Parathyroid adenoma (tissue), 2 donors: ENCODE measurements around the gene ULBP1.
"Not testable (repeated sequence)": the region's sequence is repeated elsewhere in the genome, so short reads cannot be mapped to it uniquely, and the experiment has no call there.

ENCODE experiments used
- H2AFZ ChIP-seq: fragments of 300-600 bp; sonication (generic); one replicate; pipeline ENCODE4 v1.7.0; 2017; ENCODE audit warnings: antibody characterized with exemption, mild to moderate bottlenecking
- H3K27ac ChIP-seq: fragments of 300-600 bp; sonication (generic); one replicate; pipeline ENCODE4 v1.7.0; 2017
- H3K27me3 ChIP-seq: fragments of 300-600 bp; sonication (generic); one replicate; pipeline ENCODE4 v1.7.0; 2017; ENCODE audit warnings: low read length; ENCODE audit not compliant: control insufficient read depth, insufficient read depth
- H3K36me3 ChIP-seq: fragments of 300-600 bp; sonication (generic); one replicate; pipeline ENCODE4 v1.7.0; 2017; ENCODE audit warnings: low read length; ENCODE audit not compliant: control insufficient read depth, insufficient read depth
- H3K4me1 ChIP-seq: fragments of 300-600 bp; sonication (generic); one replicate; pipeline ENCODE4 v1.7.0; 2017; ENCODE audit warnings: control low read depth
- H3K4me2 ChIP-seq: fragments of 300-600 bp; sonication (generic); one replicate; pipeline ENCODE4 v1.7.0; 2017; ENCODE audit warnings: low read length
- H3K4me3 ChIP-seq: fragments of 300-600 bp; sonication (generic); one replicate; pipeline ENCODE4 v1.7.0; 2017; ENCODE audit warnings: low read depth, low read length
- H3K79me2 ChIP-seq: fragments of 300-600 bp; sonication (generic); one replicate; pipeline ENCODE4 v1.7.0; 2017; ENCODE audit warnings: control low read depth
- H3K9ac ChIP-seq: fragments of 300-600 bp; sonication (generic); one replicate; pipeline ENCODE4 v1.7.0; 2017; ENCODE audit warnings: mild to moderate bottlenecking
- H3K9me3 ChIP-seq: fragments of 300-600 bp; sonication (generic); one replicate; pipeline ENCODE4 v1.7.0; 2017; ENCODE audit warnings: low read length; ENCODE audit not compliant: control insufficient read depth
- TF ChIP-seq, protein P1 (sequence below): fragments of 300-600 bp; sonication (generic); IDR thresholded peaks from one replicate; pipeline ENCODE4 v1.7.0; 2017; ENCODE audit warnings: antibody characterized with exemption, mild to moderate bottlenecking
- donor health status: primary hyperparathyroidism.

ULBP1 gene

GRCh38 chr6:149958124-149958523, 5.6 kb upstream of the ULBP1 start:
- not testable (repeated sequence) for H3K27ac ChIP-seq, H2AFZ ChIP-seq, H3K9me3 ChIP-seq, H3K9ac ChIP-seq, H3K4me3 ChIP-seq, H3K27me3 ChIP-seq, H3K36me3 ChIP-seq, H3K4me1 ChIP-seq, H3K79me2 ChIP-seq, H3K4me2 ChIP-seq

- not testable (repeated sequence) for H3K9me3 ChIP-seq, H3K4me1 ChIP-seq, H3K4me2 ChIP-seq, H2AFZ ChIP-seq, H3K79me2 ChIP-seq, H3K27ac ChIP-seq, H3K36me3 ChIP-seq, H3K9ac ChIP-seq, H3K4me3 ChIP-seq, H3K27me3 ChIP-seq
Measured at GRCh38 chr6:149959806-149960205, 3.9 kb upstream of the ULBP1 start.

- no peak overlapping the region for H3K4me2 ChIP-seq
- TF ChIP-seq, protein P1, sequence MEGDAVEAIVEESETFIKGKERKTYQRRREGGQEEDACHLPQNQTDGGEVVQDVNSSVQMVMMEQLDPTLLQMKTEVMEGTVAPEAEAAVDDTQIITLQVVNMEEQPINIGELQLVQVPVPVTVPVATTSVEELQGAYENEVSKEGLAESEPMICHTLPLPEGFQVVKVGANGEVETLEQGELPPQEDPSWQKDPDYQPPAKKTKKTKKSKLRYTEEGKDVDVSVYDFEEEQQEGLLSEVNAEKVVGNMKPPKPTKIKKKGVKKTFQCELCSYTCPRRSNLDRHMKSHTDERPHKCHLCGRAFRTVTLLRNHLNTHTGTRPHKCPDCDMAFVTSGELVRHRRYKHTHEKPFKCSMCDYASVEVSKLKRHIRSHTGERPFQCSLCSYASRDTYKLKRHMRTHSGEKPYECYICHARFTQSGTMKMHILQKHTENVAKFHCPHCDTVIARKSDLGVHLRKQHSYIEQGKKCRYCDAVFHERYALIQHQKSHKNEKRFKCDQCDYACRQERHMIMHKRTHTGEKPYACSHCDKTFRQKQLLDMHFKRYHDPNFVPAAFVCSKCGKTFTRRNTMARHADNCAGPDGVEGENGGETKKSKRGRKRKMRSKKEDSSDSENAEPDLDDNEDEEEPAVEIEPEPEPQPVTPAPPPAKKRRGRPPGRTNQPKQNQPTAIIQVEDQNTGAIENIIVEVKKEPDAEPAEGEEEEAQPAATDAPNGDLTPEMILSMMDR = no peak
- no peaks in the 10 kb centered on the region for H3K4me1 ChIP-seq
- H3K4me3 ChIP-seq = no peak overlapping the region
- no peak overlapping the region for H2AFZ ChIP-seq
- no peaks in the 10 kb centered on the region for H3K9me3 ChIP-seq
- no peaks in the 10 kb centered on the region for H3K79me2 ChIP-seq
- no peak overlapping the region for H3K27ac ChIP-seq
- no peak overlapping the region for H3K9ac ChIP-seq
- H3K27me3 ChIP-seq = no peaks in the 10 kb centered on the region
- no peaks in the 10 kb centered on the region for H3K36me3 ChIP-seq
Measured at GRCh38 chr6:149960488-149960887, 3.3 kb upstream of the ULBP1 start.

GRCh38 chr6:149961728-149962425, 1.9 kb upstream of the ULBP1 start:
- H3K27ac ChIP-seq = no peak overlapping the region
- H3K27me3 ChIP-seq = no peaks in the 10 kb centered on the region
- H3K4me1 ChIP-seq = no peaks in the 10 kb centered on the region
- no peak overlapping the region for H3K4me3 ChIP-seq
- TF ChIP-seq, protein P1 = no peak
- H2AFZ ChIP-seq = no peak overlapping the region
- H3K9me3 ChIP-seq = no peaks in the 10 kb centered on the region
- no peak overlapping the region for H3K9ac ChIP-seq
- H3K79me2 ChIP-seq = no peaks in the 10 kb centered on the region
- no peaks in the 10 kb centered on the region for H3K36me3 ChIP-seq
- no peak overlapping the region for H3K4me2 ChIP-seq

- Histone ChIP-seq H3K79me2 (no peaks in the 10 kb centered on the region), H2AFZ (no peak overlapping the region), H3K27ac (no peak overlapping the region), H3K9ac (no peak overlapping the region), H3K27me3 (no peaks in the 10 kb centered on the region), H3K9me3 (no peaks in the 10 kb centered on the region), H3K36me3 (no peaks in the 10 kb centered on the region), H3K4me1 (no peaks in the 10 kb centered on the region), H3K4me2 (peak overlapping the region; percentile 76), H3K4me3 (no peak overlapping the region)
- TF ChIP-seq, protein P1 = no peak
Measured at GRCh38 chr6:149962461-149963211, 1.1 kb upstream of the ULBP1 start.

DNA sequence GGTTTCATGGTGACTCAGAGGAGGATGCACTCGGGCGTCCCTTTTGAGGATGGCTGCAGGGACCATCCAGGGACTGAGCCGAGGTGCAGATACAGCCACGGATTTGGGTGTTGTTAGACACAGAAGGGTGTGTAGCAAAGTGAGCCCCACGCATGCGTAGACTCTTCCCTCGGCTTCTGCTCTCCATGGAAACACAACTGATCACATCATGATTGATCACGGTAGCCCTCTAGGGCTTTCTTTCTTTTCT, 606 bp upstream of the ULBP1 start:
- Histone ChIP-seq H3K36me3 (no peaks in the 10 kb centered on the region), H3K27me3 (no peaks in the 10 kb centered on the region), H3K9ac (no peak overlapping the region), H3K79me2 (no peaks in the 10 kb centered on the region), H3K4me3 (peak overlapping the region; percentile 52), H3K4me1 (no peaks in the 10 kb centered on the region), H2AFZ (peak overlapping the region; percentile 77), H3K9me3 (no peaks in the 10 kb centered on the region), H3K27ac (no peak overlapping the region), H3K4me2 (peak overlapping the region; percentile 76)
- TF ChIP-seq, protein P1 = no peak
